NCI-H1417 (cell line): ENCODE data around the gene ESYT3.
"Not testable (repeated sequence)": the region's sequence is repeated elsewhere in the genome, so short reads cannot be mapped to it uniquely, and the experiment has no call there.

Experiments used
- DNase-seq, 3 experiments: peaks; one replicate each; lab custom pipeline; 2025; lab: John Stamatoyannopoulos, UW

ESYT3 gene

GRCh38 chr3:138408751-138409570 is 25.5 kb upstream of the ESYT3 start:
- DNase-seq = no peak

- no peak for DNase-seq
Observed at GRCh38 chr3:138412821-138413551, 21.4 kb upstream of the ESYT3 start.

- DNase-seq = not testable (repeated sequence)
Observed at GRCh38 chr3:138416236-138416635, 18.2 kb upstream of the ESYT3 start.

- DNase-seq = peak; percentile 66 to 90 (median 83)
Observed at GRCh38 chr3:138417559-138417982, 16.8 kb upstream of the ESYT3 start.

- peak in 1 of 3 experiments; percentile 21 for DNase-seq
Observed at GRCh38 chr3:138418601-138419206, 15.7 kb upstream of the ESYT3 start.

- DNase-seq = no peak
Observed at GRCh38 chr3:138423316-138423715, 11.1 kb upstream of the ESYT3 start.

GRCh38 chr3:138424323-138424722 is 10.1 kb upstream of the ESYT3 start:
- DNase-seq = no peak

GRCh38 chr3:138426211-138426610 is 8.2 kb upstream of the ESYT3 start:
- DNase-seq = peak in 2 of 3 experiments; percentile 9 to 23

GRCh38 chr3:138426754-138427153 is 7.7 kb upstream of the ESYT3 start:
- not testable (repeated sequence) for DNase-seq

- DNase-seq = no peak
Observed at GRCh38 chr3:138429665-138430064, 4.8 kb upstream of the ESYT3 start.

- no peak for DNase-seq
Observed at GRCh38 chr3:138432576-138433240, 1.7 kb upstream of the ESYT3 start.

- DNase-seq = no peak
Observed at GRCh38 chr3:138433892-138434275, 532 bp upstream of the ESYT3 start.

GRCh38 chr3:138434875-138435772 is 708 bp downstream of the ESYT3 start:
- peak in 2 of 3 experiments; percentile 51 to 78 for DNase-seq

- DNase-seq = no peak
Observed at GRCh38 chr3:138435840-138436239, 1.4 kb downstream of the ESYT3 start.

- no peak for DNase-seq
Observed at GRCh38 chr3:138437281-138437680, 2.9 kb downstream of the ESYT3 start.

GRCh38 chr3:138438896-138439295 is 4.5 kb downstream of the ESYT3 start:
- peak in 1 of 3 experiments; percentile 30 for DNase-seq

GRCh38 chr3:138439646-138440045 is 5.2 kb downstream of the ESYT3 start:
- DNase-seq = no peak

- DNase-seq = peak in 1 of 3 experiments; percentile 17
Observed at GRCh38 chr3:138440121-138440521, 5.7 kb downstream of the ESYT3 start.

- DNase-seq = no peak
Observed at GRCh38 chr3:138440596-138440995, 6.2 kb downstream of the ESYT3 start.

- DNase-seq = no peak
Observed at GRCh38 chr3:138441256-138441655, 6.8 kb downstream of the ESYT3 start.

- no peak for DNase-seq
Observed at GRCh38 chr3:138441742-138442141, 7.3 kb downstream of the ESYT3 start.
